ENCODE data around the gene USP10. TPM values are rescaled to one million over a fixed set of nuclear protein-coding genes. Genes with fewer than 3 reads are reported as not detected.

Gene USP10
- polyA plus RNA-seq, 2 of the 4 experiments (the other 2 are of a cell fraction): 61.5 to 93.5 TPM

DNA sequence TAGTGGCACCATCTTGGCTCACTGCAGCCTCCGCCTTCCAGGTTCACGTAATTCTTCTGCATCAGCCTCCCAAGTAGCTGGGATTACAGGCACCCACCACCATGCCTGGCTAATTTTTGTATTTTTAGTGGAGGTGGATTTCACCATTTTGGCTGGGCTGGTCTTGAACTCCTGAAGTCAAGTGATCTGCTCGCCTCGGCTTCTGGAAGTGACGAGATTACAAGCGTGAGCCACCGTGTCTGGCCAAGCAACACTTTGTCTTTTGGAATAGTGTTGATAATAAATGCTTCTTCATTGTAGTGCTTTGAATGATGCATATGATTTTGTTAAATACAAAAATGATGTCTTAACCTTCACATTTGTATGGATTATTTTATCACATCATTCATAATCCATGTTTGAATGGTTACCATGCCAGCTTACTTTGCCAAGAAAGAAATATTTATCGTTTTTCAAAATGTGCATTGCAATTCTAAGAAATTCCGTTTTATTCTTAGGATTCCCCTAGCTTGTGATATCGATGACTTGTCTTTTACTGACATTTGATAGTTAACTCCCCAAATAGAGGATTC is 29.1 kb downstream of the USP10 start:
- Histone ChIP-seq H3K4me1 (peaks cover 87% of the 10 kb centered on the region), H3K27ac (peak overlapping the region; percentile 84 to 92), H3K9me3 (no peaks in the 10 kb centered on the region), H3K4me3 (peak overlapping the region; percentile 33; the same call in 1 of the 3 replicates), H3K4me2 (peak overlapping the region; percentile 80)
- CTCF ChIA-PET: interaction anchor here (1.2 to 2.7 kb wide), 7 partner anchors 9 to 218 kb away, joined by 3 to 29 read pairs (median 7); no protein-coding TSS in a partner anchor
- 76% methylated on average over 10 of the region's 10 CpGs for WGBS (ENCODE audit: missing lambda C conversion rate)
- FAIRE-seq (no peak), ATAC-seq (no peak), DNase-seq (ENCODE audit: low read depth in 1 of 2, low spot score in 1 of 2) (no peak)
- POLR2A ChIA-PET: interaction anchor here (0.7 to 1.7 kb wide), 3 partner anchors 7 to 28 kb away, joined by 3 to 4 read pairs (median 4); no protein-coding TSS in a partner anchor
- TF ChIP-seq USF2 (IDR thresholded peaks at IDR 0.05): no peak
- TF ChIP-seq ESRRA (IDR thresholded peaks at IDR 0.05; ENCODE audit: borderline replicate concordance, low read length): no peak
- no peak for TF ChIP-seq EP300 (IDR thresholded peaks at IDR 0.05)
- TF ChIP-seq NPAS2 (CRISPR knock-in tag; IDR thresholded peaks at IDR 0.05; ENCODE audit: borderline replicate concordance): no peak
- TF ChIP-seq, protein P1, sequence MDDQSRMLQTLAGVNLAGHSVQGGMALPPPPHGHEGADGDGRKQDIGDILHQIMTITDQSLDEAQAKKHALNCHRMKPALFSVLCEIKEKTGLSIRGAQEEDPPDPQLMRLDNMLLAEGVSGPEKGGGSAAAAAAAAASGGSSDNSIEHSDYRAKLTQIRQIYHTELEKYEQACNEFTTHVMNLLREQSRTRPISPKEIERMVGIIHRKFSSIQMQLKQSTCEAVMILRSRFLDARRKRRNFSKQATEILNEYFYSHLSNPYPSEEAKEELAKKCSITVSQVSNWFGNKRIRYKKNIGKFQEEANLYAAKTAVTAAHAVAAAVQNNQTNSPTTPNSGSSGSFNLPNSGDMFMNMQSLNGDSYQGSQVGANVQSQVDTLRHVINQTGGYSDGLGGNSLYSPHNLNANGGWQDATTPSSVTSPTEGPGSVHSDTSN (IDR thresholded peaks at IDR 0.05): no peak
- no peak for TF ChIP-seq HOXB13 (CRISPR knock-in tag; IDR thresholded peaks at IDR 0.05; ENCODE audit: low read depth)
- TF ChIP-seq ATOH8 (CRISPR knock-in tag; IDR thresholded peaks at IDR 0.05; ENCODE audit: low read depth): no peak

GRCh38 chr16:84729716-84730320 is 30.0 kb downstream of the USP10 start:
- CTCF ChIA-PET: interaction anchor here (0.8 to 2.7 kb wide), 10 partner anchors 9 to 222 kb away, joined by 3 to 29 read pairs (median 4); no protein-coding TSS in a partner anchor
- ATAC-seq: peak in 1 of 2 experiments; percentile 15; a peak in 2 of 6 replicates
- POLR2A ChIA-PET: interaction anchor here (0.7 to 1.8 kb wide), 5 partner anchors 8 to 111 kb away, joined by 3 to 6 read pairs (median 4); partner anchors contain the start of gene COTL1
- no peak for FAIRE-seq
- 1% methylated on average over 7 of the region's 7 CpGs for WGBS (ENCODE audit: missing lambda C conversion rate)
- H3K4me1 ChIP-seq: peaks cover 87% of the 10 kb centered on the region
- H3K4me2 ChIP-seq: peak overlapping the region; percentile 80
- H3K9me3 ChIP-seq: no peaks in the 10 kb centered on the region
- TF ChIP-seq FOXS1 (CRISPR knock-in tag; IDR thresholded peaks at IDR 0.05) (0 out of 2 replicates have a peak, but pooled peaks have one; percentile 10), CBX8 (IDR thresholded peaks at IDR 0.05) (no peak), MYC (IDR thresholded peaks at IDR 0.05; ENCODE audit: borderline replicate concordance, low read length) (no peak), HOXB5 (CRISPR knock-in tag; IDR thresholded peaks at IDR 0.05) (no peak), HDAC2 (IDR thresholded peaks at IDR 0.05) (no peak), BCL3 (IDR thresholded peaks at IDR 0.05) (no peak), BHLHE40 (IDR thresholded peaks at IDR 0.05; ENCODE audit: low read depth, low read length) (peak; percentile 27; the same call in 1 of the 2 replicates), SMC3 (IDR thresholded peaks at IDR 0.05) (no peak), EHMT2 (IDR thresholded peaks at IDR 0.05; ENCODE audit: low read depth) (no peak), KDM5A (IDR thresholded peaks at IDR 0.05) (no peak), POLR2AphosphoS2 (conservative IDR thresholded peaks at IDR 0.05; ENCODE audit: low read length) (no peak), MAZ (IDR thresholded peaks at IDR 0.05; ENCODE audit: borderline replicate concordance, low read depth, low read length) (no peak), NFE2L2 (conservative IDR thresholded peaks at IDR 0.05; ENCODE audit: low read length) (no peak), SREBF2 (IDR thresholded peaks at IDR 0.05) (no peak), POLR2A (IDR thresholded peaks at IDR 0.05; ENCODE audit: low read length) (no peak)
- TF ChIP-seq, protein P2, sequence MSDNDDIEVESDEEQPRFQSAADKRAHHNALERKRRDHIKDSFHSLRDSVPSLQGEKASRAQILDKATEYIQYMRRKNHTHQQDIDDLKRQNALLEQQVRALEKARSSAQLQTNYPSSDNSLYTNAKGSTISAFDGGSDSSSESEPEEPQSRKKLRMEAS (IDR thresholded peaks at IDR 0.05): peak; percentile 5; the same call in 1 of the 2 replicates
- peak in 1 of 2 experiments; percentile 35 for DNase-seq (ENCODE audit: low read depth in 1 of 2, low spot score in 1 of 2)
- H3K4me3 ChIP-seq: peak overlapping the region; percentile 33
- peak overlapping the region; percentile 84 to 92 for H3K27ac ChIP-seq

Data from A549 (cell line).